Natural killer cell treated with Interleukin-12 subunit alpha and Interleukin-12 subunit beta and Interleukin-15 and Interleukin-18, amount 100 ng/mL, for 72 hours (primary cell): ENCODE data around the gene RUFY2. TPM values are rescaled to one million over a fixed set of nuclear protein-coding genes. Genes with fewer than 3 reads are reported as not detected.
A peak's percentile ranks its signal among the peaks of the same experiment; 100 is the strongest.

Experiments
- ATAC-seq, 2 donors: fragments of 150-1000 bp; cut with Tn5 transposase in 1 of 2; sonication (Bioruptor Pico), chemical (Tn5 transposase) in 1 of 2; 2 replicates each; pipeline ENCODE4 v1.10.0; 2021
- DNase-seq: peaks from one replicate; pipeline ENCODE4 v3.0.0; 2022; ENCODE audit warnings: low spot score
- H3K27ac Mint-ChIP-seq, 2 donors: 1 replicate in 1 of 2; 2 replicates in 1 of 2; pipeline ENCODE4 v1.8.0; 2022; ENCODE audit warnings: mixed read lengths in 2 of 2, mild to moderate bottlenecking in 1 of 2, moderate library complexity in 1 of 2
- H3K27me3 Mint-ChIP-seq, 2 donors: 1 replicate in 1 of 2; 2 replicates in 1 of 2; pipeline ENCODE4 v1.8.0; 2022; ENCODE audit warnings: mixed read lengths in 2 of 2
- H3K36me3 Mint-ChIP-seq: one replicate; pipeline ENCODE4 v1.8.0; 2022; ENCODE audit warnings: mixed read lengths
- H3K4me1 Mint-ChIP-seq, 2 donors: 1 replicate in 1 of 2; 2 replicates in 1 of 2; pipeline ENCODE4 v1.8.0; 2022; ENCODE audit warnings: low read depth in 2 of 2, mixed read lengths in 2 of 2, mild to moderate bottlenecking in 1 of 2
- H3K4me3 Mint-ChIP-seq: one replicate; pipeline ENCODE4 v1.8.0; 2022; ENCODE audit warnings: mixed read lengths
- H3K9me3 Mint-ChIP-seq: 2 replicates; pipeline ENCODE4 v1.8.0; 2022; ENCODE audit warnings: mixed read lengths
- total RNA-seq, 2 donors: library from RNA; stranded (reverse); gene quantifications; one replicate each; pipeline ENCODE4 v1.2.3, GENCODE V29; 2022

Gene RUFY2
- total RNA-seq, 2 donors from 2014 or later: 15.7 to 23.4 TPM

DNA sequence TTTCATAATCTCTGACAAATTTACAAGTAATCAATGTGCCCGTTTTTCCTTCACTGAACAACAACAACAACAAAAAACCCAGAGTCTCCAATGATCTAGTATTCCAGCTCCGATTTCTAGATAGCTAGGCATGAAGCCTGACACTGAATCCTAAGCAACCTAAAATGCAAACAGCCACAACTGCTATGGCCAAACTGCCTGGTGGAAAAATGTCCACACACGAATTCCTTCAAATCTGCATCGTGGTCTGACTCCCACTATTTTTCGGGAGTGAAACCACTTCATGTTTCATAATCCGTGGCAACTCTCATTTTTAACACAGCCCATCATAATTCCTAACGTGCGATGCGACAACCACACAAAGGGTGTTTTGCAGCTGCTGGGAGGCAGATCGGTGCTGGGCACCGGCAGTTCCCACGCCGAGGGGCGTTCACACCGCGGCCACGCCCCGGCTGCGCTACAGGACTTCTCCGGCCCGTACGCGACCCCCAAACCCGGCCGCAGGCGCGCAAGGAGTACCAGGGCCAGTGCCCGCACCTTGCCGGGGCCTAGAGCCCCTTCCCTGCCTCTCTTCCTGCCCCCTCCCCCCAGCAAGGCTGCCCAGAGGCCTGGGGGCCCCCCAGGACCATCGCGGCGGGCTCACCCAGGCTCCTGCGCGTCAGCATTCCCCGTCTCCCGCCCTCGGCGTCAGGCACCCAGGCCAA, 814 bp downstream of the RUFY2 start:
- ATAC-seq (peak; percentile 13 to 40), DNase-seq (no peak)
- Mint-ChIP-seq H3K27ac (peak overlapping the region; percentile 62 to 81), H3K4me1 (peaks cover 16 to 17% of the 10 kb centered on the region in 2 donors), H3K9me3 (no peaks in the 10 kb centered on the region), H3K36me3 (no peaks in the 10 kb centered on the region), H3K27me3 (no peaks in the 10 kb centered on the region), H3K4me3 (peak overlapping the region; percentile 89)

DNA sequence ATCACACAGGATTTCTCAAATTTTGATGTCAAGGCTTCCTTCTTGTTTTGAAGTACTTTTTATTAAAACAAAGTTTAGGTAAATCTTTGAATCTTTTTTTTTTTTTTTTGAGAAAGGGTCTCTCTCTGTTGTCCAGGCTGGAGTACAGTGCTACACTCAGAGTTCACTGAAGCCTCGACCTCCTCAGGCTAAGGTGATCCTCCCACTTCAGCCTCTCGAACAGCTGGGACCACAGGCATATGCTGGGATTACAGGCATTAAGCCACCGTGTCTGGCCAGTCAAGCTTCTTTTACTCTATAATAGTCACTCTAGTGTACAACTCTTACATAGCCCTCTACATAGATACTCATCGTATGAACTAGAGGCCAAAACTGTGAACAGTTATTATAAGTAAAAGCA, 3.4 kb downstream of the RUFY2 start:
- Mint-ChIP-seq H3K9me3 (no peaks in the 10 kb centered on the region), H3K4me3 (no peak overlapping the region), H3K4me1 (peaks cover 16 to 17% of the 10 kb centered on the region in 2 donors), H3K27ac (no peak overlapping the region), H3K36me3 (no peaks in the 10 kb centered on the region), H3K27me3 (no peaks in the 10 kb centered on the region)
- ATAC-seq (no peak), DNase-seq (no peak)

DNA sequence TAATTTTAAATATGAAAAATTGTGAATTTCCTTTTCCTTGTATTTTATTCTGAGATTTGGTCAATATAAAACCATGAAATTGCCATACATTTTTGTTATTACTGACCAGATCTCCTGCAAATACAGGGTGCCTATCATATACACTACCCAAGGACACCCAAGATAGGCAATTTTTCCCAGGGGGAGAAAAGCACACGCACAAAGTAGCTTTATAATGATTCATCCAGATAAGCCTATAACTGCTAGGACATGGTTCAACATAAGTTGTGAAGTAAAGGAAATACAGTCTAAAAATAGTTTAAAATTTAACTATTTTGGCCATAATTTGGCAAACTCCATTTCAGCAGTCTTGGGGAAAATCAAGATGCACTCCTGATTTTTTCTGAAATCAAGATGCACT, 4.8 kb downstream of the RUFY2 start:
- Mint-ChIP-seq H3K4me1 (peaks cover 16 to 17% of the 10 kb centered on the region in 2 donors), H3K4me3 (no peak overlapping the region), H3K36me3 (no peaks in the 10 kb centered on the region), H3K9me3 (no peaks in the 10 kb centered on the region), H3K27me3 (no peaks in the 10 kb centered on the region), H3K27ac (no peak overlapping the region)
- DNase-seq (no peak), ATAC-seq (no peak)

DNA sequence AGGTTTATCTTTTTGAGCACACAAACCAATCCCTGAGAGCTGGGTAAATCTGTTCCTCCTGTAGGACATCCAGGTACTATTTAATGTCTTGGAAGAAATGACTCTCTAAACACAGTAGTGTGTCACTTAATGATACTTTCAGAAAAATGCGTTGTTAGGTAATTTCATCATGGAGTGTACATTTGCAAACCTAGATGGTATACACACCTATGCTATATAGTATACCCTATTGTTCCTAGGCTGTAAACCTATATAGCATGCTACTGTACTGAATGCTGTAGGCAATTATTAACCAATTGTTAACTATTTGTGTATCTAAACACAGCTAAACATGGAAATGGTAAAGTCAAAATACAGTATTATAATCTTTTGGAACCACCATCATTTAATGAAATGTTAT, 10.1 kb downstream of the RUFY2 start:
- ATAC-seq (no peak), DNase-seq (no peak)
- H3K4me3 Mint-ChIP-seq: no peak overlapping the region
- peaks cover 6% of the 10 kb centered on the region for H3K36me3 Mint-ChIP-seq
- no peaks in the 10 kb centered on the region for H3K27me3 Mint-ChIP-seq
- H3K4me1 Mint-ChIP-seq: no peaks in the 10 kb centered on the region
- H3K9me3 Mint-ChIP-seq: no peaks in the 10 kb centered on the region
- no peak overlapping the region for H3K27ac Mint-ChIP-seq

DNA sequence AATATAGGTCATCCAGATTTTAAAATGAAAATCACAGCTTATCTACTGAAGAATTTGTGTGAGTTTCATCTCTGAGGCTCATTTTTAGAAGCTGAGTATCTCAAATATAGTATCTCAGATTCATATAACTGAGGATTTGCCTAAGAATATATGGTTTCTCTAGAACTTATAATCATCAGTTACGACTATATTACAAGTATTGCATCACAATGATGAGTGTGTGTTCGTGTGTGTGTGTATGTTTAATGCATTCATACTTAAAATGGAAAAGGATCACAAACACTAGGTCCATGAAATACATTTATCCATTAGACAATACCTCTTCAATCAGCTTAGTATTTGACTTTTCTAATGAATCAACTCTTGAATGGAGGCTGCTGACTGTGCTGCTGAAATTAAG, 21.3 kb downstream of the RUFY2 start:
- H3K27ac Mint-ChIP-seq: no peak overlapping the region
- no peaks in the 10 kb centered on the region for H3K27me3 Mint-ChIP-seq
- H3K9me3 Mint-ChIP-seq: no peaks in the 10 kb centered on the region
- no peaks in the 10 kb centered on the region for H3K4me1 Mint-ChIP-seq
- peaks cover 11% of the 10 kb centered on the region for H3K36me3 Mint-ChIP-seq
- DNase-seq: no peak
- ATAC-seq: no peak
- H3K4me3 Mint-ChIP-seq: no peak overlapping the region

DNA sequence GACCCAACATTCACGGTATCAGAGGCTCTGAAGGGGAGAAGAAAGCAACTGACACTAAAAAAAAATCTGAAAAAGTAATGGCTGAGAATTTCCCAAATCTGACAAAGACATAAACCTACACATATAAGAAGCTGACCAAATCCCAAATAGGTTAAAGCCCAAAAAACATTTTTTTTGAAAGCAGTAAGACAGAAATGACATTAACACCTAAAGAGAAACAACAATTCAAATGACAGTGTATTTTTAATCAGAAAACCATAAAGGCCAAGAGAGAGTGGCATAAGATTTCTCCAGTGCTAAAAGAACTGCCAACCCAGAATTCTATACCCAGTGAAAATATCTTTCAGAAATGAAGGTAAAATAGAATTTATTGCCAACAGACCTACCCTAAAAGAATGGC, 35.5 kb downstream of the RUFY2 start:
- DNase-seq: no peak
- no peak for ATAC-seq
- Mint-ChIP-seq H3K9me3 (no peaks in the 10 kb centered on the region), H3K27me3 (no peaks in the 10 kb centered on the region), H3K36me3 (peaks cover 22% of the 10 kb centered on the region), H3K27ac (no peak overlapping the region), H3K4me1 (no peaks in the 10 kb centered on the region), H3K4me3 (no peak overlapping the region)

DNA sequence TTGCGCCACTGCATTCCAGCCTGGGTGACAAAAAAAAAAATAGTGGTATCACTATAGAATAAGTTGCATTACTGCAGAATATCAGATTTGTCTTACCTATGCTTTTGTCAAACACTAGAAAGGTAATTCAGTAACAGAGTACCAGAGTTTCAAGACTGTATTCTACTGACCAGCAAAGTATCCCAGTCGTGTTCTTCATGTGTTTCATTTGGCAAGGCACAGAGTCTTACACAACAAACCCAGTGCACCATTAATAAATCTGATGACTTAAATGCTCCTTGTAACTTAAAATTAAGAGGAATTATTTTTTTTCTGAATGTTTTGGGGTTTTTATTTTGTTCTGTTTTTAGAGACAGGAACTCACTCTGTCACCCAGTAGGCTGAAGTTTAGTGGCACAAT, 40.0 kb downstream of the RUFY2 start:
- no peak overlapping the region for H3K4me3 Mint-ChIP-seq
- no peaks in the 10 kb centered on the region for H3K9me3 Mint-ChIP-seq

DNA sequence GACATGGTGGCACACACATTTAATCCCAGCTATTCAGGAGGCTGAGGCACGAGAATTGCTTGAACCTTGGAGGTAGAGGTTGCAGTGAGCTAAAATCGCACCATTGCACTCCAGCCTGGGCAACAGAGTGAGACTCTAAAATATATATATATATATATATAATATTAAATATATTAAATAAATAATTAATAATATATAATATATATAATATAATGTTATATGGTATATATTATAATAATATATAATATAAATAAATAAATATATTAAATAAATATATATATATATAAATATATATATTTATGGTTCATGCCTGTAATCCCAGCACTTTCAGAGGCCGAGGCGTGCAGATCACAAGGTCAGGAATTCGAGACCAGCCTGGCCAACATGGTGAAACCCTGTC, 40.5 kb downstream of the RUFY2 start:
- H3K4me1 Mint-ChIP-seq: no peaks in the 10 kb centered on the region
- DNase-seq (no peak), ATAC-seq (no peak)
- H3K27ac Mint-ChIP-seq: no peak overlapping the region
- H3K36me3 Mint-ChIP-seq: peaks cover 15% of the 10 kb centered on the region
- no peaks in the 10 kb centered on the region for H3K9me3 Mint-ChIP-seq
- H3K27me3 Mint-ChIP-seq: no peaks in the 10 kb centered on the region
- no peak overlapping the region for H3K4me3 Mint-ChIP-seq

More for the DNA sequence above, 40.0 kb downstream of the RUFY2 start:
- DNase-seq (no peak), ATAC-seq (no peak)
- no peaks in the 10 kb centered on the region for H3K4me1 Mint-ChIP-seq
- H3K36me3 Mint-ChIP-seq: peaks cover 19% of the 10 kb centered on the region
- no peak overlapping the region for H3K27ac Mint-ChIP-seq
- H3K27me3 Mint-ChIP-seq: no peaks in the 10 kb centered on the region

DNA sequence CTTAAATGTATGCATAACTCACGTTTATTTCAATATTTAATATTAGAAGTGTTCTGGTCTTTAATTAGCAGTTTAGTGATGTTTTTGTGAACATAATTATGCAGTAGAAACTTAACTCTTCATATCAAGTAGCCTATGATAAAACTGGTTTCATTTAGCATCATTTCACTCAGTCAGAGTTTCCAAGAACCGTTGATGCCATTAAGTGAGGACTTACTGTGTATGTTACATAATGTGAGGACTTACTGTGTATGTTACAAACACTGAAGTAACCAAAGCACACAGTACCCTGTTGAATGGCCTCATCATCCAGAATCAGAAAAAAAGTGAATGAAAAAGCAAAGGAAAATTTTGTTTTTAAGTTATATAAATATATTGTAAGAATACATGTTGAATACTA, 41.5 kb downstream of the RUFY2 start:
- Mint-ChIP-seq H3K4me1 (no peaks in the 10 kb centered on the region), H3K36me3 (peaks cover 9% of the 10 kb centered on the region), H3K9me3 (no peaks in the 10 kb centered on the region), H3K27me3 (no peaks in the 10 kb centered on the region), H3K4me3 (no peak overlapping the region), H3K27ac (no peak overlapping the region)
- no peak for ATAC-seq
- no peak for DNase-seq

DNA sequence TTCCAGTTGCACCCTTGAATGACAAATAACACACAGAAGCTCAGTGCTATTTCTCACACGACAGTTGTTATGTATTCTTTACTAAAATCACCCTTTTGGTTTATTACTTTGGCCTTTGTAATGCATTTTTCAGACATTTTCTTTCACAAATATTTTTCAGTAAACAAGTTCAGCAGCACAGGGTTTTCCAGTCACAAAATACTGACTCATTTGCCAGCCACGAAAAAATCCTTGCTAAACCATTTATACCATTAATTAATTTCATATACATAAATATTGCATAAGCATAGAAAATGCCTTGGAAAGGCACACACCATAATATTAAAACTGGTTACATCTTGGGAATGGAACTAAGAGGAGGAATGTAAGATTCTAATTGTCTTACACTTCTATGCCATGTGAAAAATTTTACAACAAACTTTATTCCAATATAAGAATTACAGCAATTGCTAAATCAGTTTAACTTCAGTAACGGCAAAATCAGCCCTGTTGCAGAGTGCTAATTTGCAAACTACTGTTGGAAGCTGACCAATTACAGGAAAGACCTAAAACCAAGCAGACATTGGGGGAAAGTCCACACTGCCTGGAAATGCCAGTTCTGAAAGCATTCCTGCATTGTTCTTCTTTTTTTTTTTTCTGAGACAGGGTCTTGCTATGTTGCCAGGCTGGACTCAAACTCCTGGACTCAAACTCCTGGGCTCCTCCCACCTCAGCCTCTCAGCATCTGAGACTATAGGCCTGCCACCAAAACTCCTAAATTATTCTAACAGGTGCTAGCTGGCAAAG, 42.8 kb downstream of the RUFY2 start:
- H3K27me3 Mint-ChIP-seq: no peaks in the 10 kb centered on the region
- H3K9me3 Mint-ChIP-seq: no peaks in the 10 kb centered on the region
- no peak overlapping the region for H3K4me3 Mint-ChIP-seq
- no peak overlapping the region for H3K27ac Mint-ChIP-seq
- ATAC-seq (no peak), DNase-seq (no peak)
- H3K36me3 Mint-ChIP-seq: peaks cover 4% of the 10 kb centered on the region
- no peaks in the 10 kb centered on the region for H3K4me1 Mint-ChIP-seq

DNA sequence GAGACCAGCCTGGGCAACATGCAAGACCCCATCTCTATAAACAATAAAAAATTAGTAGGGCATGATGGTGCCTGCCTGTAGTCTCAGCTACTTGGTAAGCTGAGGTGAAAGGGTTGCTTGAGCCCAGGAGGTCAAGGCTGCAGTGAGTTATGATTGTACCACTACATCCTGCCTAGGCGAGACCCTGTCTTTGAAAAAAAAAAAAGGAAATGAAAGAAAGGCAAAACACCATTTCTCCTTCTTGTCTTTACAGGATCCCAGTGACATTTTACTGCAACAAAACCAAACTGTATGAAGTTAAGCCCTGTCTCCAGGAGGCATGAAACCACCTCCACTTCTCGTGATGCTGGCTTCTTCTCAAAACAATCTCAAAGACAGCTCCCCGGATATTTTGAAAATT, 44.5 kb downstream of the RUFY2 start:
- no peak overlapping the region for H3K4me3 Mint-ChIP-seq
- ATAC-seq: no peak

DNA sequence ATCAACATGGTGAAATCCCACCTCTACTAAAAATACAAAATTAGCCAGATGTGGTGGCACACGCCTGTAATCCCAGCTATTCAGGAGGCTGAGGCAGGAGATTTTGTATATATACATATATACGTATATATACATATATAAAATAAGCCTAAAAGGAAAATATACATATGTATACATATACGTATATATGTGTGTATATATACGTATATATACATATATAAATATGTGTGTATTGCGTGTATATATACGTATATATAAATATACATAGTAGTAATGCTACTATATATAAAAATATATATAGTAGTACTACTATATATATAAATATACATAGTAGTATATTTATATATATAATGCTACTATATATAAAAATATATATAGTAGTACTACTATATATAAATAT, 47.9 kb downstream of the RUFY2 start:
- ATAC-seq (no peak), DNase-seq (no peak)
- H3K36me3 Mint-ChIP-seq: peaks cover 9% of the 10 kb centered on the region
- H3K9me3 Mint-ChIP-seq: no peaks in the 10 kb centered on the region
- no peak overlapping the region for H3K4me3 Mint-ChIP-seq
- H3K27me3 Mint-ChIP-seq: no peaks in the 10 kb centered on the region
- H3K27ac Mint-ChIP-seq: no peak overlapping the region
- no peaks in the 10 kb centered on the region for H3K4me1 Mint-ChIP-seq

More for the DNA sequence above, 44.5 kb downstream of the RUFY2 start:
- Mint-ChIP-seq H3K27ac (no peak overlapping the region), H3K4me1 (no peaks in the 10 kb centered on the region), H3K27me3 (no peaks in the 10 kb centered on the region), H3K9me3 (no peaks in the 10 kb centered on the region), H3K36me3 (peaks cover 4% of the 10 kb centered on the region)
- no peak for DNase-seq

DNA sequence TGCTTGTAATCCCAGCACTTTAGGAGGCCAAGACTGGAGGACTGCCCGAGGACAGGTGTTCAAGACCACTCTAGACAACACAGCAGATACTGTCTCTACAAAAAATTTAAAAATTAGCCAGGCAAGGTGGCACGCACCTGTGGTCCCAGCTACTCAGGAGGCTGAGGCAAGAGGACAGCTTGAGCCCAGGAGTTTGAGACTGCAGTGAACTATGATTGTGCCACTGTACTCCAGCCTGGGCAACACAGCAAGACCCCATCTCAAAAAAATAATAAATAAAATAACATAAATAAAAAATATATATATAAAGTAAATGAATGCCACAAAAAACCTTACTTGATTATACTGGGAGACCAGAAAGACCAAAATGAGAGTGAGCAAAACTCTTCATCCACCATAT, 53.5 kb downstream of the RUFY2 start:
- DNase-seq: no peak
- no peak overlapping the region for H3K27ac Mint-ChIP-seq

DNA sequence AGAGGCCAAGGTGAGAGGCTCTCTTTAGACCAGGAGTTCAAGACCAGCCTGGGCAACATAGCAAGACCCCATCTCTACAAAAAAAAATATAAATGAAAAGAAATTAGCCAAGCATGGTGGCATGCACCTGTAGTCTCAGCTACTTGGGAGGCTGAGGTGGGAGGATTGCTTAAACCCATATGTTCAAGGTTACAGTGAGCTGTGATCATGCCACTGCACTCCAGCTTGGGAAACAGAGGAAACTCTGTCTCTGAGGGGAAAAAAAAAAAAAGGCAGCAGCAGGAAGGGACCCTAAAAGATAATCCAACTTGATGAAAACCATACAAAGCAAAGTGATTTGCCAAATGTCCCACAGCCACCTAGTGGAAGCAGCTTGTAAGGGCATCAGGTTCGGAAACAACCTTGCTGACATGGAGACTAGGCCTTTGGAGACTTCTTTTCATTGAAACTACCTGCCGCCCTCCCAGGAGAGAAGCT, 58.8 kb downstream of the RUFY2 start:
- peak overlapping the region in 1 of 2 donors; percentile 85 for H3K27ac Mint-ChIP-seq
- H3K27me3 Mint-ChIP-seq: no peaks in the 10 kb centered on the region
- DNase-seq (no peak), ATAC-seq (peak in 1 of 2 donors; percentile 63)
- H3K4me3 Mint-ChIP-seq: no peak overlapping the region
- H3K36me3 Mint-ChIP-seq: peaks cover 22% of the 10 kb centered on the region
- H3K4me1 Mint-ChIP-seq: peaks cover 7 to 10% of the 10 kb centered on the region in 2 donors
- no peaks in the 10 kb centered on the region for H3K9me3 Mint-ChIP-seq

More for the DNA sequence above, 53.5 kb downstream of the RUFY2 start:
- Mint-ChIP-seq H3K9me3 (no peaks in the 10 kb centered on the region), H3K4me1 (peaks cover 2 to 3% of the 10 kb centered on the region in 2 donors), H3K4me3 (no peak overlapping the region), H3K27me3 (no peaks in the 10 kb centered on the region), H3K36me3 (peaks cover 11% of the 10 kb centered on the region)
- ATAC-seq: no peak
